HG02970 (cell line): ENCODE measurements around the gene CDC42BPB.
"Not testable (repeated sequence)": the region's sequence is repeated elsewhere in the genome, so short reads cannot be mapped to it uniquely, and the experiment has no call there.

Experiments used
- ATAC-seq: cut with Tn5 transposase; IDR thresholded peaks from one replicate; pipeline ENCODE4 v1.9.1; 2021; ENCODE audit warnings: mild to moderate bottlenecking, moderate library complexity, moderate number of reproducible peaks; ENCODE audit not compliant: unreplicated experiment, low FRiP score

CDC42BPB gene

DNA sequence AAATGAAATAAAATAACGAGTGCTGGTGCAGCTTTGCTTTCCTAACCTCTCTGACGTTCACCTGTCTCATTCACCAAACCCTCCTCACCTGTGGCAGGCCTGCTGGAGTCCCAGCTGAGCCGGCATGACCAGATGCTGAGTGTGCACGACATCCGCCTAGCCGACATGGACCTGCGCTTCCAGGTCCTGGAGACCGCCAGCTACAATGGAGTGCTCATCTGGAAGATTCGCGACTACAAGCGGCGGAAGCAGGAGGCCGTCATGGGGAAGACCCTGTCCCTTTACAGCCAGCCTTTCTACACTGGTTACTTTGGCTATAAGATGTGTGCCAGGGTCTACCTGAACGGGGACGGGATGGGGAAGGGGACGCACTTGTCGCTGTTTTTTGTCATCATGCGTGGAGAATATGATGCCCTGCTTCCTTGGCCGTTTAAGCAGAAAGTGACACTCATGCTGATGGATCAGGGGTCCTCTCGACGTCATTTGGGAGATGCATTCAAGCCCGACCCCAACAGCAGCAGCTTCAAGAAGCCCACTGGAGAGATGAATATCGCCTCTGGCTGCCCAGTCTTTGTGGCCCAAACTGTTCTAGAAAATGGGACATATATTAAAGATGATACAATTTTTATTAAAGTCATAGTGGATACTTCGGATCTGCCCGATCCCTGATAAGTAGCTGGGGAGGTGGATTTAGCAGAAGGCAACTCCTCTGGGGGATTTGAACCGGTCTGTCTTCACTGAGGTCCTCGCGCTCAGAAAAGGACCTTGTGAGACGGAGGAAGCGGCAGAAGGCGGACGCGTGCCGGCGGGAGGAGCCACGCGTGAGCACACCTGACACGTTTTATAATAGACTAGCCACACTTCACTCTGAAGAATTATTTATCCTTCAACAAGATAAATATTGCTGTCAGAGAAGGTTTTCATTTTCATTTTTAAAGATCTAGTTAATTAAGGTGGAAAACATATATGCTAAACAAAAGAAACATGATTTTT lies 151.9 kb downstream of the CDC42BPB start:
- no peak for ATAC-seq

DNA sequence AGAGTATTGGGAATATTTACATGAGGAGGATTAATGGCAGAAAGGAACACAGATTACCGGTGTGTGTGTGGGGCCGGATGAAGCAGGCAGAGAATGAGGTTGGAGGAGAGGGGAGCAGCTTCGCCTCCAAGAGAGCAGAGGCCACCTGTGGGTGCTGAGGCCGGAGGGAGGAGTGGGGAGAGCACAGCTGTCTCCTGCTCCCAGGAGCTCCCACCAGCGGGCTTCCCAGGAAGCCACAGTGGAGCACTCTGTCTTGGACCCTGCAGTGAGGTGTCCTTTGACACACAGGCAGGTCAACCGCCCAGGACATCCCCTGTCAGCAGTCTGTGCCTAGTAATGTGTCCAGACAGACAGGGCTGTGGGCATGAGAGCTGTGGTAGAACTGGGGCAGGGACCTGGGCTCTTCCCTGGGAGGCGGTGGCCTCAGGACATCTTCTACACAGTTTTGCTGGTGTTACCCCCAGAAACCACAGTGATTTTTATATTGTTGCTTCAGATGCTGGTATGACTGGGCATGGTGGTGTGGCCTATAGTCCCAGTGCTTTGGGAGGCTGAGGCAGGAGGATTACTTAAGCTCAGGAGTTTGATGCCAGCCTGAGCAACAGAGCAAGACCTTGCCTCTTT lies 153.3 kb downstream of the CDC42BPB start:
- ATAC-seq = no peak

DNA sequence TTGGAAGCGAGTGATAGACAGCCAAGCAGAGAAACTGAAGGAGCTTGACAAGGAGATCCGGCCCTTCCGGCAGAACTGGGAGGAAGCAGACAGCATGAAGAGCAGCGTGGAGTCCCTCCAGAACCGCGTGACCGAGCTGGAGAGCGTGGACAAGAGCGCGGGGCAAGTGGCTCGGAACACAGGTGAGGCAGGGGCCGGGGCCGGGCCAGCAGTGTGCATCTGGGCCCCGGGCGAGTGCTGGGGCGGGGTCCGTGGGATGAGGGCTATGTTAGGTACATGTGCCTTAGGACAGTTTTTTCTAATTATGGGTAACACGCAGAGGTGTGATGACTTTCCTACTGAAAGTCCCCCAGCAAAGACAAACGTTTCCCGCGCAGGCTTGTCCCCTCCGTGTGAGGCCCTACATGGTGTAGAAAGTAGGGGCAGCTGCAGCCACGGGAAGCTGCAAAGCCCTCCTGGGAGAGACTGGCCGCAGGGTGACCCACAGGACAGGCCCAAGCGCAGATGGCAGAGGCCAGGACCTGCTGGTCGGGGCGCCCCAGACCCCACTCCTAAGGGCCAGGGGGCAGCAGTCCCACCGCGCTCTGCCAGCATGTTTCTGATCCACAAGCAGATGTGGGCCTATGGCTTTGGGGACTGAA lies 154.0 kb downstream of the CDC42BPB start:
- ATAC-seq = no peak

DNA sequence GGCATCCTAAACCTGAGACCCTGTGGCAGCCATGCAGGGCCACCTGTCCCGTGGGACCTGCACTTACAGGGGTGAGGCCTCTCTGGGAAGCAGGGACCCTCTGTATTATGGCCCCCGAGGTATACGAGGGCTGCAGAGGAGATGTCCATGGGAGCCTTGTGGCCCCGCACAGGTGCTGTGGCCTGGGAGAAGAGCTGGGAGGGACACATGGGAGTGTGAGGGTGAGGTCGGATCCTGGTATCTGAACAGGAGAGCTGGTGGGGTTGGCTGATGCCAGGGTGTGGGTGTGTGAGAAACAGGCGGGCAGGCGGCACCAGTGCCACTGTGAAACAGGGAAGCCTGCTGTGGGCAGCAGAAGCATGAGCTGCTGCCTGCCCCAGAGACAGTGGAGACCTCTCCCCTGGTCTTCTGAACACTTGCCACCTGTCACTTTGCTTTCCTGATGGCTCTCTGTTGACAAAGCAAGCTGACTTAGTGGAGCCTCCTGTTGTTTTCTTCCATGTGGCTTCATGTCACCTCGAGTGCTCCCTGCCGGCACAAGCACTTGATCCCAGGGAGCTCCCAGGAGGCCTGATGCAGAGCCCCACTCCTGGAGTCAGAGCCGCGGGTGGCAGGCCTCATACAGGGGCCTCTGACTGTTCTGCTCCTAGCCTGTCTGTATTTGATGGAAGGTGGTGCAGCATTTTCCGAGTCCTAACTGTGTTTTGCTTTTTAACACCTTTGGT lies 154.7 kb downstream of the CDC42BPB start:
- no peak for ATAC-seq

DNA sequence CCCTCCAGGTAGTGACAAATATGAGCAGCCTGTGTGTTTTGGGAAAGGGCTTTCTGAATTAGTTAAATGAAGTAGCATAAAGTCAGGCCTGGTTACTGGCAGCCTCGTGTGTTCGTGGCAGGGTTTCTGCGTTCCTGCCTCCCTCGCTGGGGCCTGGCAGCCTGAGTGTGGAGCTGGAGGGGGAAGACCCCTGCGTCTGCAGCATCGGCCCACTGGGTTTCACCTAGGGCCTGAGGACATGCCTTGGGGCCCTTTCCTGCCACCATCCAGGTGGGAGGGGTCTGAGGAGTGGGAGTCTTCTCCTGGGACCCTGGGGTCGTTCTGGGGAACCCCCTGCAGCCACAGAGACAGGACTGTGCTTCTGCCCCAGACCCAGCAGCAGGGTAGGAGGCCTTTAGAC lies 155.3 kb downstream of the CDC42BPB start:
- ATAC-seq = peak; percentile 8

DNA sequence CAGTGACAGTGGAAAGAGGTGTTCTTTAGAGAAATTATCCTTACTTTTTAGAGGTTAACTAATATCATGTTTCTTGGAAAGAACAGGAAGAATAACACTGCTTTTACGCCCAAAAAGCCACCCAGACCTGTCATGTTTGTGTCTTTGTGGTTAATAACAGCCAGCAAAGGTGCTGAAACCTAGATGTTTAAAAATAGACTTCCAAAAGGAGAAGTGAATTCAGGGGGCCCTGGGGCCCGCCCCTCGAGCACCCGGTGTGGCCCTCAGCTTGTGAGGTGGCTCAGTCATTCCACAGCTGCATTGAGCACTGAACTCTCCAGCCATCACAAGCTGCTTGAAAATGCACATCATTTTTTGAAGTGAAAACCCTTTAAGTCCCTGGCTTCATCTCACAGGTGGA lies 155.7 kb downstream of the CDC42BPB start:
- ATAC-seq = peak; percentile 72

DNA sequence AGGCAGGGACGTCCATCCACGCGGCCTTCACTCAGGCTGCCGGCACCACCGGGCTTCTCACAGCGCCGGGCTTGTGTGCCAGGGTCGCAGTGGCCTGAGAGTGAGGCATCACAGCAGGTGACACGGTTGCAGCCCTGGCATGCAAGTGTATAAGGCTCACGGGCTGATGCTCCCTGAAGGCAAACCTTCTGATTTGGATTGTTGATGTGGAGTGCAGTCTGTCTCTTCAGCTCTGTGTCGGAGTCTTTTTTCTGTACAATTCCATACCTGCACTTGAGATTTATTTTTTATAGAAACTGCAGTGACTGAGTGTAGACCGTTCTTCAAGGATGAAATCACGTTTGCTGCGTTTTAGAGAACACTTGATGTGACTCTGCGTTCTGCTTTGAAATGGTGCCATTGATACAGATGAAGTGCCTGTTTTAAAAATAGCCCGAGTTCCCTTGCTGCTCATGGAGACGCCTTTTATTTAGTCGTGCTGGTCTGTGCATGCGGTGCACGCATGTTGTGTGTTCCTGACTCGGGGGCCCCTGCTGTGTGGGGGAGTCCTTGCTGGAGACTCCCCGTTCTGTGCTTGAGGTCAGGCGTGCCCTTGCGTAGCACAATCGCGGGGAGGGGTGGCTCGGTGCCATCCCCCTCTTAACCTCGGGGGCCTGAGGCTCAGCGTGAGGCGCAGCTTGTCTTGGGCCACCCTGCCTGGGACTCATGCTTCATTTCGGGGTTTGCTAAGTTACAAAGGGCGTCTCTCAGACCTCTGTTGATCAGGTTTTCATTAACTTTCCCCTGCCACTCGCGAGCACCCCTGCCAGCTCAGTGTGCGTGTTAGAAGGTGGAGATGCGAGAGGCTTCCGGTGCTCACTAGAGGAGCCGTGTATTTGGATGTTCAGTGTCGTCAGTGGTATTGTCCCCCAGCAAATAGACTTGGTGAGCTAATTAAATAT lies 156.4 kb downstream of the CDC42BPB start:
- peak; percentile 53 for ATAC-seq

DNA sequence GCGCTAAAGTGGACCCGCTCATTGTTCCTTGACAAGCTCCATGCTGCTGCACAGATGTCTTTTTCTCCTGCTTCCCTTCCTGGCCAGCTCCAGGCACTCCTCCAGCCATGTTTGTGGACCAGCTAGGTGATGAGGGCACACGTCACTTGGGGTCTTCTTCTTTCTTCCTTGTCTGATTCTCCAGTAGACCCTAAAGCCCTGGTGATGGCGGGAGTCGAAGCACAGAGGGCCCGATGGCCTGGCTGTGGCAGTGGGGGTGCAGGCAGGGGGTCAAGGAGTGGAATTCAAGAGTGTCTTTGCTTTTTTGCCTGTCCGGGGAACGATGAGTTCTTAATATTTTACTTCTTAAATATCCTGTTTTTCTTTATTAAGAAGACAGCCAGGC lies 157.8 kb downstream of the CDC42BPB start:
- no peak for ATAC-seq

DNA sequence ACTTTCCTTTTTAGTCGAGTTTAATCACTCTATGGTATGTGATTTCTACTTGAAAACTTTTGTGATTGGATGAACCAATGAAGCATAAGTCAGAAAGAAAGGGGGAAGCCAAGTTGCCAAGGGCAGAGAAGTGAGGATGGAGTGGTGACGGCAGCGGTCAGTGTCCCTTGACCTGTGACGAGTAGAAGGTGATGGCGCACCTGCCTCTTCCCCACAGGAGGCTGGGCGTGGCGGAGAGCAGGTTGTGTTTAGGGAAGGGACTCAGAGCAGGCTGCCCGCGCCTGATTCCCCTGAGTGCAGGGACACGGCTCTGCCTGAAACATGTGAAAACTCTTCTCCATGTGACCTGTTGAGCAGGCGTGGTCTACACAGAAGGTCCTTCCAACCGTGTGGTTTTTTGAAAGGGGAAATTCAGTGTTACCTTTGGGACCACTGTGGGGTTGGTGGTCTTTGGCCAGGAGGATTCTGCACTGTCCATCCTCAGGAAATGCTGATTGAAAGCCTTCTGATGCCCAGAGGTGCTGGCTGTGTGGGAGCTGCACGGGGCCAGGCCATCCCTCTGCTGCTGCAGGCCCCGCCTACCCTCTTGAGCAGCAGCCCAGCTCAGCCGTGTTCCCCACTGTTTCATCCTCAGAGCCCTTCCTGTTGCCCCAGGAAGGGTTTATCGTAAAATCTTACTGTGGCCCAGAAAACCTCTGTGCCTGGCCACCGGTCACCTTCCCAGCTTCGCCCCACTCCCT lies 158.4 kb downstream of the CDC42BPB start:
- no peak for ATAC-seq

DNA sequence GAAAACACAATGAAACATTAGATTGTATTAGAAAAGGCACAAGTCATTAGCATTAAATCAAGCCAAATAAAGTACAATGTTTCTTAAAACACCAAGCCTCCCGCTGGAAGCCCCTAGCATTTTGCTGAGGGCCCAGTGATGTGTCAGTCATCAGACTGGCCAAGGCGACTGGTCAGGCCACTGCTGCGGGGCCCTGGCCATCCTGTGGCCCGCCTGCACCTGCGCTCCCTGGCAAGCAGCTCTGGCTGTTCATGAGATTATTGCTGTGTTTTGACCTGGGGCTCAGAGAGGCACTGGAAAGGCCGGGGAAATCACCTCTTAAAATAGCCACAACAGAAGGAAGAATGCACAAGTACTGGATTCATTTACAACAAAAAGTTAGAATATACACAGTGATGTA lies 159.1 kb downstream of the CDC42BPB start:
- ATAC-seq = no peak

DNA sequence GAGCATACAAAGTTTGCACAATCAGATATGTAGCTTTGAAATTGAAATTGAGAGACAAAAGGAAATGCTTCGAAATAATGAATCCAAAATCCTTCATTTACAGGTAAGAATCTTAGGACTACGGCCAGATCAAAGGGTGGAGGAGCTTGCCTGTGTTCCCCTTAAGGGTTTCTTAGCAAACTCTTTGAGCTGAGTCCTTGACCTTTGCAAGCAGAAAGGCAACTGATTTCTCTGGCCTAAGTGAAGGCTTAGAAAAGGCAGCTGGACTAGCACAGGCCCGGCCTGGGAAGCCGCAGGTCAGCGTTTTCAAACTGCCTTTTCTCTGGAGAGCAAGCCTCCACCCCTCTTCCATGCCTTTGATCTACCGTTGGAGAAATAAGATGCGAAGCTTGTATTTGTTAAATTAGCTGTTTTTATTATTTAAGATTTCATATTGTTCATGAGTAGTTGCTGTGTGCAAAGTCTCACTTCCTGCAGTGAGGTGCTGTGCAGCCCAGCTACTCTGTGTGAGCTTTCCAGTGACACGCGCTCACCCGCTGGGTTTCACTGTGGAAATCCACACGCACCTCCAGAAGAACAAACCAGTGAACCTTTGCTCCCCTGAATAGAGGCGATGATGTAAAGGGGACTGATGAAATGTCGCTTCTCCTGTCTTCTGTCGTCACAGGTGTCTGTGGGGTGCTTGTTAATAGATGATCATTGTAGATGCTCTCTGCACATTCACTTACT lies 159.9 kb downstream of the CDC42BPB start:
- ATAC-seq = no peak

DNA sequence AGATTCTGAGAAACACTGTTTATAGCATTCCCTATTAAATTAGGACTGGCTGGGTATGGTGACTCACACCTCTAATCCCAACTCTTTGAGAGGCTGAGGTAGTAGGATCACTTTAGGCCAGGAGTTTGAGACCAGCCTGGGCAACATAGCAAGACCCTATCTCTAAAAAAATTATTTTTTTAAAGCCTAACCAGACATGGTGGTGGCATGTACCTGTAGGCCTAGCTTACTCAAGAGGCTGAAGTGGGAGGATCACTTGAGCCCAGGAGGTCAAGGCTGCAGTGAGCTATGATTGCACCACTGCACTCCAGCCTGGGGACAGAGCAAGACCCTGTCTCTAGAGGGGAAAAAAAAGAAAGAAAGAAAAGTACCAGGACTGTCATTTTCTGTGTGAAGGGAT lies 160.6 kb downstream of the CDC42BPB start:
- not testable (repeated sequence) for ATAC-seq

DNA sequence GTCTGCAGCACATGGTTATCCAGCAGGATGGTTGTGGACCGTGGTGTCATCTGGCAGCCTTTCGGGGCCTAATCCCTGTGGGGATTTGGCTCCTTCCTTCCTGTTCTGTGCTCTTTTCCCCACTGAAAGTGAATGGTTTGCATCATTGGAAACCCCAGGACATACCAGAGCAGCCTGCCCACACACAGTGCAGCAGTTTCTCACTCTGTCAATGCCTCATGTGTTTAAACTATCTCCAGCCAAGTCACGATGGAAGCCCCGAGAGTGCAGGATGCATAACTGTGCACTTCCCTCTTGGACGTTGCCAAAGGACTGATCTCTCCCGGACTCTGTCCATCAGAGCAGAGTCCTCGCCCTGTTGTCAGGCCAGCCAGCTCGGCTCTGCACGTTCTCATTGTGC lies 163.9 kb downstream of the CDC42BPB start:
- no peak for ATAC-seq

DNA sequence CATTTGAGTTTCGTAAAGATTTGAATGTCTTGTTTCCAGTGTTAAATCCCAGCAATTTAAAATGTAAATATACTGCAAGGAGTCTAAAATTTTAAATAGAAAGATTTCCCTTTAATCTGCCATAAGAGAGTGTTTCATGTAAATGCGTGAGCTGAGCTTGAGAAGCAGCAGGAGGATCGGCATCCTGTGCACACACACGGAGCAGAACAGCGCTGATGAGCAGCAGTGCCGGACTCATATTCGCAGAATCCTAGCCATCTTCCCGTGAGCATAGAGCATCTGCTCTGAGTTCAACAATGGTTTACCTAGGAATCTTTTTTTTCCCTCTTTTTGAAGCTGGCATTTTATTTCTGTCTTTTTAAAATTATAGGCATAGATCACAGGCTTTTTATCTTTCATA lies 164.7 kb downstream of the CDC42BPB start:
- no peak for ATAC-seq

DNA sequence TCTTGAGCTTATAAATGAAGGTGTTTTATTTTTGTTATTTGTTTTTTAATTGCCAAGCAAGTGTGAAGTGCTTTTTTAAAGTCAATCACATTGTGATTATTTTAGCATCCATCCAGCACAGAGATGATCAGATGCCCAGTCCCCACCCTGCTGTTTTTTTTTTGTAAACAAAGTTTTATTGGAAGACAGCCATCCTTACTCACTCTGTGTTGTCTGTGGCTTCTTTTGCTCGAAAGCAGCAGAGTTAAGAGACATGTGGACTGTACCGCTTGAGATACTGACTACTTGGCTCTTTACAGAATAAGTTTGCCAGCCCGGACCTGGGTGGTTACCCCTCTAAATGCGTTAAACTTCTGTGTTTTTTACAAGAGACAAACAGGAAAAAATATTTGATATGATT lies 165.8 kb downstream of the CDC42BPB start:
- ATAC-seq = no peak

DNA sequence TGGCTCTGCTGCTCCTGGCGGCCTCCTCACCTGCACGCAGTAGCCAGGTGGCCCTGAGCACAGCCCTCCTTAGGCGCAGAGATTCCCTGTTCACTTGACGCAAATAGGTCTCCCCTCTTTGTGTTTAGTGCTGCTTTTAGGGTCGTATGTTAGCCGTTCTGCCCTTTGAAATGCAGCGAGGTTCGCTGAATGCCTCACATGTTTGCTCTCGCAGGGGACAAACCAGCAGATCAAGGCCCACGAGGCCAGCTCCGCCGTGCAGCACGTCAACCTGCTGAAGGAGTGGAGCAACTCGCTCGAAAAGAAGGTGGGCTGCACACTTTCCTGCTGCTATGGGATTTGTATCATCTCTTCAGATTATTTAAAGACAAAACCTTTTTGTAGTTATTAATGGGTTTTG lies 166.2 kb downstream of the CDC42BPB start:
- no peak for ATAC-seq

DNA sequence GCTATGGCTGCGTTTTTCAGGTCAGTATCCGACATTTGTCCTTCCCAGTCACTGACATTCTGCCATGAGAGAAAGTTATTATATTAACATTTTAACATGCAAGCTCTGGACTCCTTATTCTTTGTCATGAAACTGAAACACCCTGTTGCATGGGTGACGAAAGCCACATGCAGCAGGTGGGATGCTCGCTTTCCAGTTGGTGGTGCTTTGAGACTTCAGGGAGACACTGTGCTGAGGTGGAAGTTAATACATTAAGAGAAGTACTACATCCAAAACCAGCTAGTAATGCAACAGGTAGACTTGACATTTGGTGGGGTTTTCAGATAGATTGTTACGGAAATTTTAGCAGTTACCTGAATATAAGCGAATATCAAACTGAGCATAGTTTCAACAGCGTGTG lies 167.7 kb downstream of the CDC42BPB start:
- ATAC-seq = no peak

DNA sequence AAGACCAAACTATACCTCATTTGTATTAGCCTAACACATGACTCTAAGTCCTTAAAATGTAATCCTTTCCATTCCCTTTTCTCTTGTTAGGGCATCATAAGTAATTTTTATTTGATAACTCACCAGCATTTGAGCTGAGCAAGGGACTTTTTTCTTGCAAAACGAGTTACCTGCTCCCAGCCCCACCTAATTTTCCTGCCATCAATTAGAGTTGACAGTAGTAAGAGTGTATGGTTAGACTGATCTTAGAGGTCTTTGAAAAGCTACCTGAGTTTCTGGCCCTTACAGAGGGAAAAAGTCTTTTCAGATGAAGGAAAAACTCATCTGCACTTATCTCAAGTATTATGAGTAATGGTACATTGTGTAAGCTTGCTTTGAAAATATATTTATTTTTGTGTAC lies 168.6 kb downstream of the CDC42BPB start:
- no peak for ATAC-seq
